Progenitor cell of endocrine pancreas (in vitro differentiated cells): ENCODE results near the gene RNF213. TPM values are rescaled to one million over a fixed set of nuclear protein-coding genes. Genes with fewer than 3 reads are reported as not detected.

Experiments
- DNase-seq: peaks from one replicate; pipeline ENCODE4 v3.0.0; 2021; ENCODE audit warnings: low spot score; ENCODE audit not compliant: unreplicated experiment
- H3K27ac Mint-ChIP-seq: 2 replicates; pipeline ENCODE4 v1.8.0; 2021; ENCODE audit warnings: mild to moderate bottlenecking, moderate library complexity, mixed read lengths
- H3K27me3 Mint-ChIP-seq: 2 replicates; pipeline ENCODE4 v1.8.0; 2021; ENCODE audit warnings: mixed read lengths
- H3K36me3 Mint-ChIP-seq: 2 replicates; pipeline ENCODE4 v1.8.0; 2022; ENCODE audit warnings: mixed read lengths; ENCODE audit not compliant: insufficient read depth
- H3K4me1 Mint-ChIP-seq: 2 replicates; pipeline ENCODE4 v1.8.0; 2021; ENCODE audit warnings: low read depth, mixed read lengths
- H3K4me3 Mint-ChIP-seq: 2 replicates; pipeline ENCODE4 v1.8.0; 2021; ENCODE audit warnings: low read depth, mild to moderate bottlenecking, moderate library complexity, mixed read lengths
- H3K9me3 Mint-ChIP-seq: 2 replicates; pipeline ENCODE4 v1.8.0; 2021; ENCODE audit warnings: low read depth, mixed read lengths
- total RNA-seq: library from RNA; stranded (reverse); gene quantifications from 2 replicates; pipeline ENCODE4 v1.2.1, GENCODE V29; 2021
- TF ChIP-seq, protein P1 (sequence below): fragments of 200-600 bp; sonication (generic); IDR thresholded peaks from one replicate; pipeline ENCODE4 v1.5.0; 2021; ENCODE audit warnings: antibody characterized with exemption, mild to moderate bottlenecking; ENCODE audit not compliant: unreplicated experiment

Gene RNF213
- total RNA-seq, 1 donor from 2014 or later: 57.6 TPM

DNA sequence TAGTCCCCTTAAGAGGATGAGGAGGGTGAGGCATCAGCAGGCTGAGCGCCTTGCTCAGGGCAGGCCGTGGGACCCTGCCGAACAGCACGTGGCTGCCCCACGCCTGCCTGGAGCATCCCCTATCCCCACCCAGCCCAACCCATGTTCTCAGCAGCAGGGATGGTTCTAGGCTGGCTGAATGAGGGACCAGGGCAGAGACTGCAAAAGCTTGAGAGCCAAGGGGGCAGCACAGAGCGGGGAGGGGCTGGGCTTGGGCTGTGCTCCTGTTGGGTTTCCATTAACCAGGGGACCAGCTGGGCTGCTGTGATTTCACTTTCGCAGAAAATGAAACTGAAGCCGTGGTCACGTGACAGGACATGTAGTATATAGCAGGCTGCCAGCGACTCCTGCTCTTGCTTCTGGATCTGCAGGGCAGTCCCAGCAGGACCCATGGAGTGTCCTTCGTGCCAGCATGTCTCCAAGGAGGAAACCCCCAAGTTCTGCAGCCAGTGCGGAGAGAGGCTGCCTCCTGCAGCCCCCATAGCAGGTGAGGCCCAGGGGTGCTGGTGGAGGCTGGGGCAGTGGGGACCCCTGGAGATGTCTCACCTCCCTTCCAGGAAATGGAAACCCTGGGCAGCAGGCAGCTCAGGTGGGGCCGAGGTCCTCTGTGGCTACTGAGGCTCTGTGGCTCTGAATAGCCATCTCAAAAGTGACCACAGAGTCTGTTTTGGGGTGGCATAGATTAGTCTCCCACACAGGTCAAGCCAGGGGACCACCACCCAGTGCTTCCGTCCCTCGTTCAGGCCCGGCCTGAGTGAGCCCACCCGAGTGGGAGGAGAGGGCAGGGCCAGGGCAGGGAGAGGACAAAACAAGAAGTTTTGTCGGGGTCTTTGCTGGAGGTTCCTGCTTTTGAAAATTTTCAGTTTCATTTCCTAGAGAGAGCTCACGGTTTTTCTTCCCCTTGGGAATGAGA, 2.9 kb downstream of the RNF213 start:
- H3K36me3 Mint-ChIP-seq: peaks cover 2% of the 10 kb centered on the region
- H3K9me3 Mint-ChIP-seq: no peaks in the 10 kb centered on the region
- H3K4me1 Mint-ChIP-seq: peaks cover 13% of the 10 kb centered on the region
- DNase-seq: no peak
- TF ChIP-seq, protein P1, sequence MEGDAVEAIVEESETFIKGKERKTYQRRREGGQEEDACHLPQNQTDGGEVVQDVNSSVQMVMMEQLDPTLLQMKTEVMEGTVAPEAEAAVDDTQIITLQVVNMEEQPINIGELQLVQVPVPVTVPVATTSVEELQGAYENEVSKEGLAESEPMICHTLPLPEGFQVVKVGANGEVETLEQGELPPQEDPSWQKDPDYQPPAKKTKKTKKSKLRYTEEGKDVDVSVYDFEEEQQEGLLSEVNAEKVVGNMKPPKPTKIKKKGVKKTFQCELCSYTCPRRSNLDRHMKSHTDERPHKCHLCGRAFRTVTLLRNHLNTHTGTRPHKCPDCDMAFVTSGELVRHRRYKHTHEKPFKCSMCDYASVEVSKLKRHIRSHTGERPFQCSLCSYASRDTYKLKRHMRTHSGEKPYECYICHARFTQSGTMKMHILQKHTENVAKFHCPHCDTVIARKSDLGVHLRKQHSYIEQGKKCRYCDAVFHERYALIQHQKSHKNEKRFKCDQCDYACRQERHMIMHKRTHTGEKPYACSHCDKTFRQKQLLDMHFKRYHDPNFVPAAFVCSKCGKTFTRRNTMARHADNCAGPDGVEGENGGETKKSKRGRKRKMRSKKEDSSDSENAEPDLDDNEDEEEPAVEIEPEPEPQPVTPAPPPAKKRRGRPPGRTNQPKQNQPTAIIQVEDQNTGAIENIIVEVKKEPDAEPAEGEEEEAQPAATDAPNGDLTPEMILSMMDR: no peak
- H3K27me3 Mint-ChIP-seq: peaks cover 2% of the 10 kb centered on the region
- no peak overlapping the region for H3K4me3 Mint-ChIP-seq
- peak overlapping the region; percentile 10 for H3K27ac Mint-ChIP-seq

DNA sequence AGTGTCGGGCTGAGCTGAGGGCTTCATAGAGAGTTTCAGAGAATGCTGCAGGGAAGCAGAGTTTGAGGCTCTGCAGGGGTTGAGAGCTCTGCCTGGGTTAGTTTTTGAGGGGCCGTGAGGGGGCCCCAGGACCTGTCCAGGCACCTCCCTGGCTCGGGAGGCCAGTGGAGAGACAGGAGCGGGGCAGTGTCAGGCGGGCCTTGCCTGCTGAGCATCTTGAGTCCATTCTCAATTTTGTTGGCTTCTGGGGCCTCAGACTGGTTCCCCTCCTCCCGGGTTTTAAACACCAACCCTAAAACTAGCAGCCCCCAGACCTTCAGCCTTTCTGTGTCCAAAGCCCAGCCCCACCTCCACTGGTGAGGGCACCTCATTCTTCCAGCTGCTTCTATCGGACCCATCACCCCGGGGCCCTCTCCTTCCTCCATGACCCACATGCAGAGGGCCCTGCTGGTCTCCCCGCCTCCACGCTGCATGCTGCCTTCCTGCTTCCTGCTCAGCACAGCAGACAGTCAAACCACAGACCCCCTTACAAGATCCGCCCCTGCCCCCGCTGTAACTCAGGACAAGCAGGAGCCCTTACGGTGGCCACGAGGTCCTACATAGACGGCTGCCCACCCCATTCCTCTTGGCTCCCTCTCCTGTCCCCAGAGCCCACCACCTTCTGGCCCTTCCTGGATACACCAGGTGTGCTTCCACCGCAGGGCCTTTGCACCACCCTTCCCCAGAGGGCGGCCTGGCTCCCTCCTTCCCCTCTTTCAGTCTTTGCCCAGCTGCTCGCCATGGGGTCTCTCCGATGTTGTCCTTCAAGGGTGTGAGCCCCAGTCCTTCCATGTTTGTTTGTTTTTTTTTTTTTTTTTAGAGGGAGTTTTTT, 3.8 kb downstream of the RNF213 start:
- Mint-ChIP-seq H3K4me3 (no peak overlapping the region), H3K27ac (no peak overlapping the region)
- no peak for DNase-seq

DNA sequence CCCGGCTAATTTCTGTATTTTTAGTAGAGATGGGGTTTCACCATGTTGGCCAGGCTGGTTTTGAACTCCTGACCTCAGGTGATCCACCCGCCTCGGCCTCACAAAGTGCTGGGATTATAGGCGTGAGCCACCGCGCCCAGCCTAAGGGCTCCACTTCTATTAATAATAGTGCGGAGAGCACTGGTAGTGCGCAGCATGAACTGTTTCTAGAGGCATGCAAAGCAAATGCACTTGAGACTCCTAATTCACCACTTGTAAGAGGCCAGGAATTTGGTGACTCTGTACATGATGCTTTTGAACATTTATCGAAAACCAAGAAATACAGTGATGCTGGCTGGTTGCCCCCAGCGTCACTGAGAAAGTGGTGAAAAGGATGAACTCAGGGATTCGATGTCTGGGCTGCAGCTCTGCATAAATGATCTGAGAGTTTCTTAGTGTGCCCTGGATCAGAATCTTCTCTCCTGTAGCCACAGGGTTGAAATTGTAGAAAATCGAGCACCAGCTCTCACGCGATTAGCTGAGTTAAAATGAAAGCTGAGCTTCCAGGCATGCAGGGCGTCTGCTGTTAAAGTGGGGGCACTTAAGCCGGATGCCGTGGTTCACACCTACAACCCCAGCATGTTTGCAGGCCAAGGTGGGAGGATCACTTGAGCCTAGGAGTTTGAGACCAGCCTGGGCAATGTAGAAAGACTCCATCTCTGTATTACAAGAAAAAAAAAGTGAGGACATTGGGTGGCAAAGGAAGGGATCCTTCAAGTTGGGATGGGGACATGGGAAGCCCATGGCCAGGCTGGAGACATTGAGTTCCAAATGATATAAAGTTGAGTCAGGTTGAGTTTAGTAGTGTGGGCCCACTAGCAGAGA, 4.8 kb downstream of the RNF213 start:
- DNase-seq: no peak
- no peaks in the 10 kb centered on the region for H3K9me3 Mint-ChIP-seq
- H3K4me3 Mint-ChIP-seq: no peak overlapping the region
- peaks cover 11% of the 10 kb centered on the region for H3K4me1 Mint-ChIP-seq
- no peaks in the 10 kb centered on the region for H3K27me3 Mint-ChIP-seq
- H3K36me3 Mint-ChIP-seq: peaks cover 2% of the 10 kb centered on the region
- TF ChIP-seq, protein P1: no peak
- H3K27ac Mint-ChIP-seq: no peak overlapping the region

More for the DNA sequence above, 3.8 kb downstream of the RNF213 start:
- H3K9me3 Mint-ChIP-seq: no peaks in the 10 kb centered on the region
- H3K4me1 Mint-ChIP-seq: peaks cover 13% of the 10 kb centered on the region
- H3K36me3 Mint-ChIP-seq: peaks cover 2% of the 10 kb centered on the region
- TF ChIP-seq, protein P1: no peak
- no peaks in the 10 kb centered on the region for H3K27me3 Mint-ChIP-seq

DNA sequence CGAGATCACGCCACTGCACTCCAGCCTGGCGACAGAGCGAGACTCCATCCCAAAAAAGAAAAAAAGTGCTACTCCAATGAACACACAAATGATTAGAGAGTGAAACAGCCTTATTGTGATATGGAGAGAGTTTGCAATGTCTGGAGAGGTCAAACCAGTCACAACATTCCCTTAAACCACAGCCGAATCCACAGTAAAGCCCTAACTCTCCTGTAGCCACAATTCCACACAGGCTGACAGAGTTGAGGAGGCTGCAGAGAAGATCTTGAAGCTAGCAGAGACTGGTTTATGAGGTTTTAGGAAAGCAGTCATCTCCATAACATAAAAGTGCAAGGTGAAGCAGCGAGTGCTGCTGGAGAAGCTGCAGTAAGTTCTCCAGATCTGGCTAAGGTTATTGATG, 6.7 kb downstream of the RNF213 start:
- no peak for DNase-seq
- H3K9me3 Mint-ChIP-seq: no peaks in the 10 kb centered on the region
- no peak overlapping the region for H3K4me3 Mint-ChIP-seq
- TF ChIP-seq, protein P1: no peak
- H3K4me1 Mint-ChIP-seq: peaks cover under 1% of the 10 kb centered on the region
- H3K27ac Mint-ChIP-seq: peak overlapping the region; percentile 56
- H3K27me3 Mint-ChIP-seq: no peaks in the 10 kb centered on the region
- H3K36me3 Mint-ChIP-seq: peaks cover 4% of the 10 kb centered on the region
